CD4-positive, alpha-beta memory T cell (primary cell): ENCODE results near the gene HSPA12B. TPM values are rescaled to one million over a fixed set of nuclear protein-coding genes. Genes with fewer than 3 reads are reported as not detected.

Experiments used
- CTCF ChIA-PET: fragments of 350-600 bp; sonication (Branson Sonifier 250); formaldehyde crosslinking; loops from one replicate; lab custom pipeline; 2021; ENCODE audit warnings: inconsistent platforms; ENCODE audit not compliant: partially characterized antibody; lab: Charles Lee
- POLR2A ChIA-PET: fragments of 350-600 bp; sonication (Branson Sonifier 250); formaldehyde crosslinking; loops from one replicate; lab custom pipeline; 2021; ENCODE audit not compliant: partially characterized antibody; lab: Charles Lee
- DNase-seq, 5 donors: peaks; one replicate each; pipeline versions ENCODE4 v3.0.0 to v3.0.0-alpha.2; 2020 to 2022; ENCODE audit warnings: mixed read lengths in 1 of 5
- H3K27ac ChIP-seq: one replicate; pipeline ENCODE4 v1.7.0; 2013; ENCODE audit warnings: low read depth, low read length
- H3K27me3 ChIP-seq: 2 replicates; pipeline ENCODE4 v1.7.0; 2013; ENCODE audit warnings: mild to moderate bottlenecking, low read length, moderate library complexity; ENCODE audit not compliant: insufficient read depth
- H3K36me3 ChIP-seq: 2 replicates; pipeline ENCODE4 v1.7.0; 2013; ENCODE audit warnings: mild to moderate bottlenecking, low read length, moderate library complexity; ENCODE audit not compliant: insufficient read depth
- H3K4me1 ChIP-seq: 2 replicates; pipeline ENCODE4 v1.7.0; 2013; ENCODE audit warnings: mild to moderate bottlenecking, low read length, moderate library complexity; ENCODE audit not compliant: insufficient read depth
- H3K4me3 ChIP-seq, 2 donors: one replicate each; pipeline ENCODE4 v1.7.0; 2013; ENCODE audit warnings: low read length in 2 of 2, mild to moderate bottlenecking in 1 of 2
- H3K9me3 ChIP-seq, 2 donors: one replicate each; pipeline ENCODE4 v1.7.0; 2013; ENCODE audit warnings: low read length in 2 of 2, control low read depth in 1 of 2; ENCODE audit not compliant: control insufficient read depth in 1 of 2
- H3K27ac Mint-ChIP-seq, 7 donors: one replicate each; pipeline ENCODE4 v1.8.0; 2020 to 2021; ENCODE audit warnings: mixed read lengths in 7 of 7, mild to moderate bottlenecking in 6 of 7, inconsistent platforms in 3 of 7, moderate library complexity in 3 of 7
- H3K27me3 Mint-ChIP-seq, 2 donors: one replicate each; pipeline ENCODE4 v1.8.0; 2020 to 2021; ENCODE audit warnings: mixed read lengths in 2 of 2
- H3K36me3 Mint-ChIP-seq, 2 donors: one replicate each; pipeline ENCODE4 v1.8.0; 2020 to 2021; ENCODE audit warnings: mixed read lengths in 2 of 2, inconsistent platforms in 1 of 2, mild to moderate bottlenecking in 1 of 2
- H3K4me1 Mint-ChIP-seq, 4 donors: one replicate each; pipeline ENCODE4 v1.8.0; 2020 to 2021; ENCODE audit warnings: mixed read lengths in 4 of 4, mild to moderate bottlenecking in 1 of 4
- H3K4me3 Mint-ChIP-seq, 8 donors: one replicate each; pipeline ENCODE4 v1.8.0; 2020 to 2021; ENCODE audit warnings: mixed read lengths in 8 of 8, mild to moderate bottlenecking in 7 of 8, moderate library complexity in 6 of 8, inconsistent platforms in 3 of 8
- H3K9me3 Mint-ChIP-seq, 8 donors: one replicate each; pipeline ENCODE4 v1.8.0; 2020 to 2021; ENCODE audit warnings: mixed read lengths in 8 of 8, mild to moderate bottlenecking in 5 of 8, inconsistent platforms in 3 of 8, moderate library complexity in 1 of 8
- intact Hi-C: fragments of 100-400 bp; cut with micrococcal nuclease; formaldehyde crosslinking; loops from one replicate; pipeline ENCODE4 v1.15.1; 2023
- polyA plus RNA-seq, 2 donors: library from polyadenylated mRNA; unstranded; fragments of 300-500 nt; fragmentation: Illumina TruSeq; gene quantifications; one replicate each; pipeline ENCODE4 v1.2.3, GENCODE V29; 2021
- total RNA-seq, 2 experiments: library from RNA; stranded (reverse); gene quantifications; one replicate each; pipeline ENCODE4 v1.2.3, GENCODE V29; 2021

Gene HSPA12B
- total and polyA plus RNA-seq, 4 experiments from 2014 or later: 0.22 TPM; not detected in 3

DNA sequence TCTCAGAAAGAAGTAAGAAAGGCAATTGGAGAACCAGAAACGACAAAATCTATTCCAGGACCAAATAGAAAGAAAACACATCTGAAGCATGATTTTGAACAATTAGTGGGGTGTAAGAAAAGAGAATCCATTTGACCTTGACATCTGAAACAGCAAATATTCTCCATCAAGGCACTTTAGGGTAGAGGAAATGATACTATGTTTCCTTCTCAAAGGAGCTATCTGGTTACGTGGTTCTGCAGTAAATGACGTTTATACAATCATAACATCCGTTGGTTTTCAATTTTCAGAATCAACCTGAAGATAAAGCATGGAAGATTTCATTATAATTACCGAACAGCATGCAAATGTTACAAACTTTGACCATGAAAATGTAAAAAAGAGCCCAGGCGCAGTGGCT, 11.9 kb upstream of the HSPA12B start:
- Mint-ChIP-seq H3K27me3 (peaks cover 17 to 25% of the 10 kb centered on the region in 2 donors), H3K36me3 (no peaks in the 10 kb centered on the region), H3K9me3 (no peaks in the 10 kb centered on the region), H3K4me1 (peaks cover 0 to 2% (median 0%) of the 10 kb centered on the region in 4 donors), H3K27ac (no peak overlapping the region), H3K4me3 (no peak overlapping the region)
- Histone ChIP-seq H3K4me3 (no peak overlapping the region), H3K9me3 (no peaks in the 10 kb centered on the region), H3K36me3 (no peaks in the 10 kb centered on the region), H3K27ac (no peak overlapping the region), H3K27me3 (peaks cover 10% of the 10 kb centered on the region), H3K4me1 (no peaks in the 10 kb centered on the region)
- intact Hi-C loops: no loop called here
- ChIA-PET POLR2A (interaction anchor here (1.3 kb wide), 1 partner anchor 47 kb away, joined by 3 read pairs; the partner anchor contains the start of gene ADISSP), CTCF (interaction anchor here (1.1 to 1.9 kb wide), 2 partner anchors 10 to 44 kb away, joined by 3 to 9 read pairs; no protein-coding TSS in a partner anchor)
- no peak for DNase-seq

GRCh38 chr20:3721912-3722311, 10.6 kb upstream of the HSPA12B start:
- peaks cover 0 to 2% (median 0%) of the 10 kb centered on the region in 4 donors for H3K4me1 Mint-ChIP-seq
- Histone ChIP-seq H3K36me3 (no peaks in the 10 kb centered on the region), H3K4me1 (no peaks in the 10 kb centered on the region), H3K27me3 (peaks cover 10% of the 10 kb centered on the region), H3K9me3 (no peaks in the 10 kb centered on the region), H3K4me3 (no peak overlapping the region), H3K27ac (no peak overlapping the region)
- H3K36me3 Mint-ChIP-seq: no peaks in the 10 kb centered on the region
- no peaks in the 10 kb centered on the region for H3K9me3 Mint-ChIP-seq
- ChIA-PET POLR2A (no interaction called here), CTCF (interaction anchor here (1.1 kb wide), 1 partner anchor 12 kb away, joined by 4 read pairs; no protein-coding TSS in a partner anchor)
- H3K4me3 Mint-ChIP-seq: no peak overlapping the region
- intact Hi-C loops: no loop called here
- H3K27me3 Mint-ChIP-seq: peaks cover 20 to 26% of the 10 kb centered on the region in 2 donors
- DNase-seq: no peak
- no peak overlapping the region for H3K27ac Mint-ChIP-seq

DNA sequence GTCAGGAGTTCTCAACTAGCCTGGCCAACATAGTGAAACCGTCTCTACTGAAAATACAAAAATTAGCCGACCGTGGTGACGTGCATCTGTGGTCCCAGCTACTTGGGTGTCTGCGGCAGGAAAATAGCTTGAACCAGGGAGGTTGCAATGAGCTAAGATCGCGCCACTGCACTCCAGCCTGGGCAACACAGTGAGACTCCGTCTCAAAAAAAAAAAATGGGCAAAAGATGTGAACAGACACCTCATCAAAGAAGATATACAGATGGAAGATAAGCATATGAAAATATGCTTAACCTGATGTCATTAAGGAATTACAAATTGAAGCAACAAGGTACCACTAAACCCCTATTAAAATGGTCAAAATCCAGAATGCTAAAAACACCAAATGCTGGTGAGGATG, 9.2 kb upstream of the HSPA12B start:
- ChIA-PET POLR2A (no interaction called here), CTCF (no interaction called here)
- Histone ChIP-seq H3K4me3 (no peak overlapping the region), H3K9me3 (no peaks in the 10 kb centered on the region), H3K4me1 (no peaks in the 10 kb centered on the region), H3K27me3 (peaks cover 19% of the 10 kb centered on the region), H3K27ac (no peak overlapping the region), H3K36me3 (no peaks in the 10 kb centered on the region)
- H3K9me3 Mint-ChIP-seq: no peaks in the 10 kb centered on the region
- H3K36me3 Mint-ChIP-seq: no peaks in the 10 kb centered on the region
- H3K27me3 Mint-ChIP-seq: peaks cover 28 to 32% of the 10 kb centered on the region in 2 donors
- H3K4me3 Mint-ChIP-seq: no peak overlapping the region
- H3K4me1 Mint-ChIP-seq: peaks cover 0 to 2% (median 0%) of the 10 kb centered on the region in 4 donors
- H3K27ac Mint-ChIP-seq: no peak overlapping the region
- intact Hi-C loops: no loop called here
- DNase-seq: no peak

DNA sequence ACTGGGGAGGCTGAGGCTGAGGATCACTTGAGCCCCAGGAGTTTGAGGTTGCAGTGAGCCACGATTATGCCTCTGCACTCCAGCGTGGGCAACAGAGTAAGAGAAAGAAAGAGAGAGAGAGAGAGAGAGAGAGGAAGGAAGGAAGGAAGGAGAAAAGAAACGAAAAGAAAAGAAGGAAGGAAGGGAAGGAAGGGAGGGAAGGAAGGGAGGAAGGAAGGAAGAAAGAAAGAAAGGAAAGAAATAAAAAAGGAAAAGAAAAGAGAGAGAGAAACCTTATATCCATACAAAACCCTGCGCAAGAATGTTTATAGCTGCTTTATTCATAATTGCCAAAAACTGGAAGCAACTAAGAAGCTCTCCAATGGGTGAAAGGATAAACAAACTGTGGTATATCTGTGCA, 8.1 kb upstream of the HSPA12B start:
- POLR2A ChIA-PET: no interaction called here
- no peaks in the 10 kb centered on the region for H3K36me3 ChIP-seq
- H3K9me3 ChIP-seq: no peaks in the 10 kb centered on the region
- Mint-ChIP-seq H3K27ac (no peak overlapping the region), H3K4me1 (peaks cover 0 to 2% (median 0%) of the 10 kb centered on the region in 4 donors), H3K4me3 (no peak overlapping the region), H3K9me3 (no peaks in the 10 kb centered on the region), H3K36me3 (no peaks in the 10 kb centered on the region), H3K27me3 (peaks cover 30 to 32% of the 10 kb centered on the region in 2 donors)
- peaks cover 20% of the 10 kb centered on the region for H3K27me3 ChIP-seq
- H3K4me1 ChIP-seq: no peaks in the 10 kb centered on the region
- intact Hi-C loops: no loop called here
- DNase-seq: no peak
- H3K27ac ChIP-seq: no peak overlapping the region
- CTCF ChIA-PET: interaction anchor here (1.2 kb wide), 1 partner anchor 14 kb away, joined by 6 read pairs; no protein-coding TSS in a partner anchor
- no peak overlapping the region for H3K4me3 ChIP-seq

DNA sequence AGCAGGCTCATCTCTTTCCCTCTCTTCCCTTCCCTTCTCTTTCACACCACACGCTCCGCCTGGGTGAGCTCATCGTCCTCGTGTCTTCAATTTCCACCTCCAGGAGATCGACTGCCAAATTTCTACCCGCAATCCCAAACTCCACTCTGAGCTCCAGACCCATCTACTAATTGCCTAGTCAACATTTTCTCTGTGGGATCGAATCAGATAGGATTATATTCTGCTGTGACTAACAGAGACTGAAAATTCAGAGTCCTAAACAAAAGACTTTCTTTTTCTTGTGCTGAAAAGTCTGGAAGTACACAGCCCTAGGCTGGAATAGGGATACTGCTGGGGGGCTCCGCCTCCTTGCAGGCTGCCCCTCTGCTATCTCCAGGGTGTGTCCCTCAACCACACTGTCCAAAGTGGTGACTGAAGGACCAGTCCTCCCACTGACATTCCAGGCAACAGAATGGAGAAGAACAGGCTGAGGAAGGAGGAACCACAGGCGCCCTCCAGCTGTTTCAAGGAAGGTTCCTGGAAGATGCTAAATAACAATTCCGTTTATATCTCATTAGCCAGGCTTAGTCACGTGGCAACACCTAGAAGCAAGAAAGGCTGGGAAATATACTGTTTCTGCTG, 5.0 kb upstream of the HSPA12B start:
- DNase-seq: no peak
- peaks cover 30 to 45% of the 10 kb centered on the region in 2 donors for H3K27me3 Mint-ChIP-seq
- no peaks in the 10 kb centered on the region for H3K36me3 Mint-ChIP-seq
- POLR2A ChIA-PET: no interaction called here
- peak overlapping the region in 1 of 7 donors; percentile 22 for H3K27ac Mint-ChIP-seq
- Histone ChIP-seq H3K4me3 (no peak overlapping the region), H3K27me3 (peaks cover 13% of the 10 kb centered on the region), H3K4me1 (no peaks in the 10 kb centered on the region), H3K27ac (no peak overlapping the region), H3K9me3 (no peaks in the 10 kb centered on the region), H3K36me3 (no peaks in the 10 kb centered on the region)
- intact Hi-C loops: no loop called here
- CTCF ChIA-PET: no interaction called here
- H3K4me3 Mint-ChIP-seq: no peak overlapping the region
- peaks cover 0 to 2% (median 0%) of the 10 kb centered on the region in 4 donors for H3K4me1 Mint-ChIP-seq
- H3K9me3 Mint-ChIP-seq: no peaks in the 10 kb centered on the region

DNA sequence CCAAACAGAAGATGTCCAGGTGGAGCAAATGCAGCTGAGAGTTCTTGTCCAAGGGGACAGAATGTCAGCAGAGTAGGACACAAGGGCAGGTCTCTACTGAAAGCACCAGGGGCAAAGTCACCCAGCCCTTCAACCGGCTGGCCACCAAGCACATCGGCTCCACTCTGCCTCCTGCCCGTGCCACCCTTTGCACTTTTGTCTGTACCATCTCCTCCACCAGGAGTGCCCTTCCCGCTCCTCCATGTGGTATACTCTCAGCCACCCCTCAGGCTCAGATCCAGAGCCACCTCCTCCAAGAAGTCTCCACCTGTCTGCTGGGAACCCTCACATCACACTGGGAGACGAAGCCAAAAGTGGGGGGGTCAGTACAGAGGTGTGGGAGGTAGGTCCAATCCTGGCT, 4.1 kb upstream of the HSPA12B start:
- H3K9me3 Mint-ChIP-seq: no peaks in the 10 kb centered on the region
- Histone ChIP-seq H3K9me3 (no peaks in the 10 kb centered on the region), H3K27ac (no peak overlapping the region), H3K4me3 (no peak overlapping the region), H3K36me3 (no peaks in the 10 kb centered on the region), H3K4me1 (no peaks in the 10 kb centered on the region), H3K27me3 (peaks cover 16% of the 10 kb centered on the region)
- no peak overlapping the region for H3K4me3 Mint-ChIP-seq
- intact Hi-C loops: no loop called here
- H3K4me1 Mint-ChIP-seq: peaks cover 0 to 2% (median 0%) of the 10 kb centered on the region in 4 donors
- no peaks in the 10 kb centered on the region for H3K36me3 Mint-ChIP-seq
- H3K27me3 Mint-ChIP-seq: peaks cover 36 to 50% of the 10 kb centered on the region in 2 donors
- ChIA-PET POLR2A (no interaction called here), CTCF (no interaction called here)
- DNase-seq: no peak
- no peak overlapping the region for H3K27ac Mint-ChIP-seq

GRCh38 chr20:3728876-3729275, 3.6 kb upstream of the HSPA12B start:
- ChIA-PET CTCF (no interaction called here), POLR2A (no interaction called here)
- no peak for DNase-seq
- no peak overlapping the region for H3K27ac ChIP-seq
- H3K9me3 ChIP-seq: no peaks in the 10 kb centered on the region
- Mint-ChIP-seq H3K4me1 (peaks cover 0 to 2% (median 0%) of the 10 kb centered on the region in 4 donors), H3K27me3 (peaks cover 36 to 50% of the 10 kb centered on the region in 2 donors), H3K9me3 (no peaks in the 10 kb centered on the region), H3K4me3 (no peak overlapping the region), H3K36me3 (no peaks in the 10 kb centered on the region), H3K27ac (no peak overlapping the region)
- H3K36me3 ChIP-seq: no peaks in the 10 kb centered on the region
- H3K4me1 ChIP-seq: no peaks in the 10 kb centered on the region
- intact Hi-C loops: no loop called here
- H3K4me3 ChIP-seq: no peak overlapping the region
- H3K27me3 ChIP-seq: peaks cover 16% of the 10 kb centered on the region
